ENCODE measurements around the gene CIC.

The CIC gene

GRCh38 chr19:42268142-42268703 is 829 bp upstream of the CIC start:
- TF ChIP-seq SPI1 (IDR thresholded peaks at IDR 0.05; ENCODE audit: low read depth, low read length) (peak; percentile 39), TAF1 (IDR thresholded peaks at IDR 0.05; ENCODE audit: low read depth, low read length) (0 out of 2 replicates have a peak, but pooled peaks have one; percentile 46), POU2F2 (IDR thresholded peaks at IDR 0.05; ENCODE audit: low read depth, low read length) (peak; percentile 30; the same call in 1 of the 2 replicates), POLR2AphosphoS5 (IDR thresholded peaks at IDR 0.05; ENCODE audit: low read depth, low read length) (0 out of 2 replicates have a peak, but pooled peaks have one; percentile 22), POLR2A (IDR thresholded peaks at IDR 0.05; ENCODE audit: low read depth, low read length) (no peak), PAX5 (IDR thresholded peaks at IDR 0.05; ENCODE audit: insufficient read depth, low read length, severe bottlenecking) (peak; percentile 12)
- FAIRE-seq = peak; percentile 99
- peak; percentile 87 for DNase-seq (ENCODE audit: insufficient read length, low spot score)

GRCh38 chr19:42269478-42270345 is 660 bp downstream of the CIC start:
- FAIRE-seq = peak; percentile 59
- no peak for DNase-seq (ENCODE audit: insufficient read length, low spot score)
- TF ChIP-seq SPI1 (IDR thresholded peaks at IDR 0.05; ENCODE audit: low read depth, low read length) = no peak
- no peak for TF ChIP-seq TAF1 (IDR thresholded peaks at IDR 0.05; ENCODE audit: low read depth, low read length)
- TF ChIP-seq POU2F2 (IDR thresholded peaks at IDR 0.05; ENCODE audit: low read depth, low read length) = peak; percentile 26; the same call in 1 of the 2 replicates

GRCh38 chr19:42270346-42271044 is 1.4 kb downstream of the CIC start:
- DNase-seq (ENCODE audit: insufficient read length, low spot score) (no peak), FAIRE-seq (peak; percentile 97)
- no peak for TF ChIP-seq PAX5 (IDR thresholded peaks at IDR 0.05; ENCODE audit: insufficient read depth, low read length, severe bottlenecking)
- TF ChIP-seq SPI1 (IDR thresholded peaks at IDR 0.05; ENCODE audit: low read depth, low read length) = no peak
- TF ChIP-seq POLR2AphosphoS5 (IDR thresholded peaks at IDR 0.05; ENCODE audit: low read depth, low read length) = no peak; the same call in 1 of the 2 replicates
- TF ChIP-seq POU2F2 (IDR thresholded peaks at IDR 0.05; ENCODE audit: low read depth, low read length) = 0 out of 2 replicates have a peak, but pooled peaks have one; percentile 35
- TF ChIP-seq TAF1 (IDR thresholded peaks at IDR 0.05; ENCODE audit: low read depth, low read length) = peak; percentile 53
- peak; percentile 37; the same call in 1 of the 2 replicates for TF ChIP-seq POLR2A (IDR thresholded peaks at IDR 0.05; ENCODE audit: low read depth, low read length)

- FAIRE-seq (peak; percentile 13), DNase-seq (ENCODE audit: insufficient read length, low spot score) (no peak)
- TF ChIP-seq TAF1 (IDR thresholded peaks at IDR 0.05; ENCODE audit: low read depth, low read length) (no peak), POLR2A (IDR thresholded peaks at IDR 0.05; ENCODE audit: low read depth, low read length) (no peak), PAX5 (IDR thresholded peaks at IDR 0.05; ENCODE audit: insufficient read depth, low read length, severe bottlenecking) (no peak), POLR2AphosphoS5 (IDR thresholded peaks at IDR 0.05; ENCODE audit: low read depth, low read length) (no peak), SPI1 (IDR thresholded peaks at IDR 0.05; ENCODE audit: low read depth, low read length) (no peak), POU2F2 (IDR thresholded peaks at IDR 0.05; ENCODE audit: low read depth, low read length) (no peak)
Observed at GRCh38 chr19:42271045-42271419, 2.0 kb downstream of the CIC start.

GRCh38 chr19:42271861-42272534 is 2.9 kb downstream of the CIC start:
- DNase-seq (ENCODE audit: insufficient read length, low spot score) (no peak), FAIRE-seq (no peak)
- TF ChIP-seq PAX5 (IDR thresholded peaks at IDR 0.05; ENCODE audit: insufficient read depth, low read length, severe bottlenecking) = no peak
- no peak for TF ChIP-seq TAF1 (IDR thresholded peaks at IDR 0.05; ENCODE audit: low read depth, low read length)
- 0 out of 2 replicates have a peak, but pooled peaks have one; percentile 28 for TF ChIP-seq POLR2AphosphoS5 (IDR thresholded peaks at IDR 0.05; ENCODE audit: low read depth, low read length)
- no peak for TF ChIP-seq SPI1 (IDR thresholded peaks at IDR 0.05; ENCODE audit: low read depth, low read length)
- TF ChIP-seq POU2F2 (IDR thresholded peaks at IDR 0.05; ENCODE audit: low read depth, low read length) = no peak
- TF ChIP-seq POLR2A (IDR thresholded peaks at IDR 0.05; ENCODE audit: low read depth, low read length) = no peak

GRCh38 chr19:42272535-42272897 is 3.5 kb downstream of the CIC start:
- TF ChIP-seq POU2F2 (IDR thresholded peaks at IDR 0.05; ENCODE audit: low read depth, low read length) (no peak), SPI1 (IDR thresholded peaks at IDR 0.05; ENCODE audit: low read depth, low read length) (no peak), POLR2A (IDR thresholded peaks at IDR 0.05; ENCODE audit: low read depth, low read length) (no peak), TAF1 (IDR thresholded peaks at IDR 0.05; ENCODE audit: low read depth, low read length) (no peak), PAX5 (IDR thresholded peaks at IDR 0.05; ENCODE audit: insufficient read depth, low read length, severe bottlenecking) (no peak), POLR2AphosphoS5 (IDR thresholded peaks at IDR 0.05; ENCODE audit: low read depth, low read length) (no peak)
- no peak for DNase-seq (ENCODE audit: insufficient read length, low spot score)
- FAIRE-seq = no peak

- FAIRE-seq (no peak), DNase-seq (ENCODE audit: insufficient read length, low spot score) (no peak)
- TF ChIP-seq POLR2A (IDR thresholded peaks at IDR 0.05; ENCODE audit: low read depth, low read length) (no peak), PAX5 (IDR thresholded peaks at IDR 0.05; ENCODE audit: insufficient read depth, low read length, severe bottlenecking) (no peak), POU2F2 (IDR thresholded peaks at IDR 0.05; ENCODE audit: low read depth, low read length) (no peak), TAF1 (IDR thresholded peaks at IDR 0.05; ENCODE audit: low read depth, low read length) (no peak), SPI1 (IDR thresholded peaks at IDR 0.05; ENCODE audit: low read depth, low read length) (no peak), POLR2AphosphoS5 (IDR thresholded peaks at IDR 0.05; ENCODE audit: low read depth, low read length) (no peak)
Observed at GRCh38 chr19:42272989-42273406, 3.9 kb downstream of the CIC start.

GRCh38 chr19:42273407-42274064 is 4.5 kb downstream of the CIC start:
- no peak for DNase-seq (ENCODE audit: insufficient read length, low spot score)
- FAIRE-seq = no peak
- TF ChIP-seq TAF1 (IDR thresholded peaks at IDR 0.05; ENCODE audit: low read depth, low read length) (no peak), POU2F2 (IDR thresholded peaks at IDR 0.05; ENCODE audit: low read depth, low read length) (no peak), POLR2AphosphoS5 (IDR thresholded peaks at IDR 0.05; ENCODE audit: low read depth, low read length) (no peak), POLR2A (IDR thresholded peaks at IDR 0.05; ENCODE audit: low read depth, low read length) (no peak), PAX5 (IDR thresholded peaks at IDR 0.05; ENCODE audit: insufficient read depth, low read length, severe bottlenecking) (no peak), SPI1 (IDR thresholded peaks at IDR 0.05; ENCODE audit: low read depth, low read length) (no peak)
